HTERT RPE-1 (cell line): ENCODE measurements around the gene EMID1.
"Not testable (repeated sequence)": the region's sequence is repeated elsewhere in the genome, so short reads cannot be mapped to it uniquely, and the experiment has no call there.

Experiments
- in situ Hi-C: fragments of 300-500 bp; cut with MboI; formaldehyde crosslinking; loops from 4 replicates; pipeline ENCODE4 v1.14.3; 2020; ENCODE audit warnings: low sequenced_read_pairs

EMID1 gene

DNA sequence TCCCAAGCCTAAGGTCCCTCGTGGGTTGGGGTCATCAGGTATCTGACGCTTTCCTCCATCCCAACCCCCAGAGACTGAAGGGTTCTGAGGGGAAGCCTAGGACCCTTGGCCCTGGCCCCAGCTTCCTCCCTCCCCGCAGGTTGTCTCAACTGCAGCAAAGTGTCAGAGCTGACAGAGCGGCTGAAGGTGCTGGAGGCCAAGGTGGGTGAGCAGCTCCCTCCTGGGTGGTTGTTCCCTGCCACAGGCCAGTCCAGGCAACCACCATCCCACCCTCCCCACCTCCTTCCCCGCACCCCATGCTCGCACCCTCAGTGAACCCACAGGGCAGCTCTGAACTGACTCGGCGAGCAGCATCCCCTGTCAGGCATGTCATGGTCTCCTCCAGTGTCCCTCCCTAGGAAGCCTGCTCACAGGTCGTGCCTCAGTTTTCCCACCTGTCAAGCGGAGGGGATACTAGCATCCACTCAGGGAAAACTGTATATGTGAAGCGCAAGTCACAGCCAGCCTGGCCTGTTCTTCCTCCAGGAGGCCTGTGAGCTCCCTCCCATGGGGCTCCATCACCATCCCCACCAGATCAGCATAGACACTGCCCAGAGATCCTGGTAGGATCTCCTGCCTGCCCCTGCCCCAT, 20.8 kb downstream of the EMID1 start:
- in situ Hi-C loops, result no loop called here

DNA sequence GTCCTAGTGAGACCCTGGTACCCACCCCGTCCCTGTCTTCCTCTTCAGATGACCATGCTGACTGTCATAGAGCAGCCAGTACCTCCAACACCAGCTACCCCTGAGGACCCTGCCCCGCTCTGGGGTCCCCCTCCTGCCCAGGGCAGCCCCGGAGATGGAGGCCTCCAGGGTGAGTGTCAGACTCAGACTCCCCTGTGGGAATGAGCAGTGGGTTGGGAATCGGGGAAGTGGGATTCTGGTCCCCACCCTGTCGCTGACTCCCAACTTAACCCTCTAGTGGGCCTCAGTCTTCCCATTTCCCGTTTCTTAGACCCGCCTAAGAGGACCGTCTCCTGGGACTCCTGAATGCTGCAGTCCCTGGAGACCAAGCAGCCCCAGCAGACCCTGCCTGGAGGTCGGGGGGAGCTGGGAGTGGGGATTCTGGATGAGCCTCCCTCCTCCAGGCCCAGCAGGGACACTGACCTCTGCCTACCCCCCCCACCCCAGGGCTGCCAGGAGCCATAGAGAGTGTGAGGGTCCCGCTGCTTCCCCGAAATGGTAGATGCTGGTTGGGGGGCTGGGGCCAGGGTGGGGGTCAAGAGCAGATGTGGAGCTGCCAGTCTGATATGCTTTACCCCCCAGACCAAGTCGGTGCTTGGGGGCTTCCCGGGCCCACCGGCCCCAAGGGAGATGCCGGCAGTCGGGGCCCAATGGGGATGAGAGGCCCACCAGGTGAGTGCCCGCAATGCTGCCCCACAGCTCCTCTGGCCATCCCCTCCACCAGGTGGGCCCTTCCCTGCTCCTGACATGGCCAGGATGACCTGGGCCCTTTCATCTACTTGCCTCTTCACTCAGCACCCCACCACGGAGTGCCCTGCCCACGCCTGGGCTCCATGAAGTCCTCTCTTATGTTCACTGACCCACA, 25.5 kb downstream of the EMID1 start:
- in situ Hi-C loops, result no loop called here

GRCh38 chr22:29231971-29232959, 26.6 kb downstream of the EMID1 start:
- in situ Hi-C loops, result no loop called here

DNA sequence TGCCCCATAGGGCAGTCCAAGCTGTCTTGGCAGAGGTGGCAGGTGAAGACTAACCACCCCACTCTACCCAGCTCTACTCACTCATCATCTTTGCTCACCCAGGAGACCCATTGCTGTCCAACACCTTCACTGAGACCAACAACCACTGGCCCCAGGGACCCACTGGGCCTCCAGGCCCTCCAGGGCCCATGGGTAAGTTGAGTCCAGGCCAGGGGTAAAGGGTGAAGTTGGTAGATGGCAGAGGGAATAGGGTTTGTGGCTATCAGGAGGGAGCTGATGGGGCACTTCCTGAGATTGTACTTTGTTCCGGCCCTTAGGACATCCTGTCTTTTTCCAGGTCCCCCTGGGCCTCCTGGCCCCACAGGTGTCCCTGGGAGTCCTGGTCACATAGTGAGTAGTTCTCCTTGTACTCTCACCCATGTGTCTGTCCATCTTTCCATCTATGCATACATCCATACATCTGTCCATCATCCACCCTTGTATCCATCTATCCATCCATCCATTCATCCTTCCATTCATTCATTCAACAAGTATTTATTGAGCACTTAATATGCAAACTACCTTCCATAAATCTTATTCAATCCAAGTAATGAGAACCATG, 27.7 kb downstream of the EMID1 start:
- in situ Hi-C loops, result no loop called here

DNA sequence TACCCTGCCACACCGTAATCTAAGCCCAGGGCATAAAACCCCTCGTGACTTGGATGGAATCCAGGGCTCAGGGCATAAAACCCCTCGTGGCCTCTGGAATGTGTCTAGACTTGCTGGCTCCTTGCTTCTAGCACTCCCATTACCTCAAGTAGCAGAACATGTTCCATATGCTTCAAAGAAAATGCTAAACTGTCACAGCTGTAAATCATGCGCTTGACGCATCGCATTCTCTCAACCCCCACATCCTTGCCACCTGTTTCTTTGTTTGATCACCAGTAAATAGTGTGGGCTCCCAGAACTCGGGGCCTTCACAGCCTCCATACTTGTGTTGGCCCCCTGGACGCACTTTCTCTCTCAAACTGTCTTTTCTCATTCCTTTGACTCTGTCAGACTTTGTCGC, 34.8 kb downstream of the EMID1 start:
- in situ Hi-C loops, result not testable (repeated sequence)

DNA sequence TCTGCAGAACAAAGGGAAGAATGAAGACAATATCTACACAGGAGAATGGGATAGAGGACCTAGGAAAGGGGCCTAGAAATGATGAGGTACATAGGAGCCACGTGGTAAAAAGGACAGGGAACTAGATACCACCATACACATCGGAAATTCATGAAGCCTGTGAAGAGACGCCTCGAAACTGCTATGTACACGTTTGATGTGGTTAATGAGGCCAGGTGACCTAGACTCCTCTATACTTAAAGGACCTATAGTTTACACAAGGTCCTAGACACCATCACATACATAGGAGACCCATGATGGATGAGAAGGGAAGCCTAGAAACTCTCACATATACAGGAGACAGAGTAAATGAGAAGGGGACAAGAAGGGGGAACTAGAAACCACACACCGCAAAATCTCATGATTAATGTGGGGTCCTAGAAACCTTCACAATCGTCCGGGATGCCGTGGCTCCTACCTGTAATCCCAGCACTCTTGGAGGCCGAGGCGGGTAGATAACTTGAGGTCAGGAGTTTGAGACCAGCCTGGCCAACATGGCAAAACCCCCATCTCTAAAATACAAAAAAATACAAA, 38.3 kb downstream of the EMID1 start:
- in situ Hi-C loops, result no loop called here

GRCh38 chr22:29244785-29245625, 39.3 kb downstream of the EMID1 start:
- in situ Hi-C loops, result no loop called here

GRCh38 chr22:29245626-29246385, 40.1 kb downstream of the EMID1 start:
- in situ Hi-C loops, result no loop called here

GRCh38 chr22:29247891-29248290, 42.2 kb downstream of the EMID1 start:
- in situ Hi-C loops, result not testable (repeated sequence)

DNA sequence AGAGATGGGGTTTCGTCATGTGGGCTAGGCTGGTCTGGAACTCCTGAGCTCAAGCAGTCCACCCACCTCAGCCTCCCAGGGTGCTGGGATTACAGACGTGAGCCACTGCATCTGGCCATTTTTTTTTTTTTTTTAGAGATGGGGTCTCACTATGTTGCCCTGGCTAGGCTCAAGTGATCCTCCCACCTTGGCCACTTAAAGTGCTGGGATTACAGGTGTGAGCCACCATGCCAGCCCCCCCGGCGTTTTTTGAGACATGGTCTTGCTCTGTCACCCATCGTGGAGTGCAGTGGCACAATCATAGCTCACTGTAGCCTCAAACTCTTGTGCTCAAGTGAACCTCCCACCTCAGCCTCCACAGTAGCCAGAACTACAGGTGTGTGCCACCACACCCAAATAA, 45.6 kb downstream of the EMID1 start:
- in situ Hi-C loops, result no loop called here

DNA sequence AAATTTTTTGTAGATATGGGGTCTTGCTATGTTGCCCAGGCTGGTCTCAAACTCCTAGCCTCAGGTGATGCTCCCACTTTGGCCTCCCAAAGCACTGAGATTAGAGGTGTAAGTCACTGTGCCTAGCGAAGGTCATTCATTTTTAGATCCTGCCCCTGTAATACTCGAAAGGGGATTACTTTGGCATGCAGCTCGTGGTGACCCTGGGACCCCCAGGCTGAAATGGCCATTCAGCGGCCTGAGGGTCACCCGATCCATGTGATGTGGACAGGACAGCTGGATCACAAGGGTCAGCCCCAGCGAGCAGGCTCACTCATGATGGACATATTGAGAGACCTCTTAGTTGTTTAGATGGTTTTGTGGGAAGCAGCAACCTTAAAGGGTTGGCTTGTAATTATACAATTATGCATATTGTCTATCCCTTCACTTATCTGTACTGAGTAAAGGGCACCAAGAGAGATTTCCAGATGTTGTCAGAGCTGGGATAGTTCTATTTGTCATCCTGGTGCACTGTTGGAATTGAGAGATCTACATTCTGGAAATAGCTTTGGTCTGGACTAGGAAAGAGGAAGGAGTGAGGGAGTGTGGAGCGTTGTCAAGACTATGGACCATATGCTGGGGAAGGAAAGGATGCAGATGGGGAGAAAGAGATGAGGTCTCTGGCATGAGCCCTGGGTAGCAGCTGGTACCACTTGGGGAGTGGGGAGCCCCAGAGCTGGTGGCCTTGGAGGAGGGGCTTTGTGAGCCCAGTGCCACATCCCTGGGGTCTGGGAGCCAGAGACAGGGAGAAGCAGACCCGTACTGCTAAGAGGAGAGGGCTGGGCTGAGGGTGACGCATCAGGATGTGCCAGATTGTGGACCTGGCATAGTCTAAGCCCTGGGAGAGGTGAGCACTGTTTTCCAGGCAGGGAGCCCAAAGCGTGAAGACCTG, 46.5 kb downstream of the EMID1 start:
- in situ Hi-C loops, result no loop called here

GRCh38 chr22:29253561-29254285, 48.0 kb downstream of the EMID1 start:
- in situ Hi-C loops, result no loop called here

DNA sequence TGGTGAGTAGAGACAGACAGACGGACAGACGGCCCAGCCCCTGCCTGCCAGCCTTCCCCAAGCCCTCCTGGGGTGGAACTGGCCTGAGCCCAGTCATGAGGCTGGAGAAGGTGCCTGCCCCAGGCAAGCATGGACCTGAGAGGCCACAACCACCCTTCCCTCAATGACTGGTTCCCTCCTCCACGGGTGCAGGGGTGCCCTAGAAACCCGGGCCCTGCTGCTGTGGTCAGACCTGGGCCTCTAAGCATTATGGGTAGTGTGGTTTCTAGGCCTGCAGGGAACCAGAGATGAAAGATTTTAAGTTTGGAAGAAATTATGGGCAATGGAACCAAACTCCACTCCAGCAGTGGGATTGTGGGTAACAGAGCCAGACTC, 48.6 kb downstream of the EMID1 start:
- in situ Hi-C loops, result no loop called here

DNA sequence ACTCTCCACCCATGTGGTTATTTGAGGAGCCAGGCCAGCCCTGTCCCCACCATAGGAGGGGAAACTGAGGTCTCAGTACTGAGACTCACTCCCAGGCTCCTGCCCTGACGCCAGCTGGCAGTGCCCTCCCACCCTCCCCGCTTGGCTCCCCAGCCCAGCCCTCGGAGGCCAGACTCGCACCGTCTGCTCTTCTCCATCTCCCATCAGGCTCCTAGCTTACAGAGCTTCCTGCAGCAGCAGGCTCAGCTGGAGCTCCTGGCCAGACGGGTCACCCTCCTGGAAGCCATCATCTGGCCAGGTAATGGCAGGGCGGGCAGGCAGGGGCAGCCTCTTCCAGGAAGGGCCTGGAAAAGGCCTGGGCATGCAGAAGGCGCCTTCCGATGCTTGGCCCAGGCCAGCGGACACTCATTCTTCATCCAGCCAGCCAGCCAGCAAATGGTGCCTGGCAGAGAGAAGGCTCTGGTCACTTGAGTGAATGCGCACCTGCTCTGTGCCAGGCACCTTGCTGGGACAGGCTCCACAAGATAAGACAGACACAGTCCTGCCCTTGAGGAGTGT, 49.4 kb downstream of the EMID1 start:
- in situ Hi-C loops, result no loop called here

DNA sequence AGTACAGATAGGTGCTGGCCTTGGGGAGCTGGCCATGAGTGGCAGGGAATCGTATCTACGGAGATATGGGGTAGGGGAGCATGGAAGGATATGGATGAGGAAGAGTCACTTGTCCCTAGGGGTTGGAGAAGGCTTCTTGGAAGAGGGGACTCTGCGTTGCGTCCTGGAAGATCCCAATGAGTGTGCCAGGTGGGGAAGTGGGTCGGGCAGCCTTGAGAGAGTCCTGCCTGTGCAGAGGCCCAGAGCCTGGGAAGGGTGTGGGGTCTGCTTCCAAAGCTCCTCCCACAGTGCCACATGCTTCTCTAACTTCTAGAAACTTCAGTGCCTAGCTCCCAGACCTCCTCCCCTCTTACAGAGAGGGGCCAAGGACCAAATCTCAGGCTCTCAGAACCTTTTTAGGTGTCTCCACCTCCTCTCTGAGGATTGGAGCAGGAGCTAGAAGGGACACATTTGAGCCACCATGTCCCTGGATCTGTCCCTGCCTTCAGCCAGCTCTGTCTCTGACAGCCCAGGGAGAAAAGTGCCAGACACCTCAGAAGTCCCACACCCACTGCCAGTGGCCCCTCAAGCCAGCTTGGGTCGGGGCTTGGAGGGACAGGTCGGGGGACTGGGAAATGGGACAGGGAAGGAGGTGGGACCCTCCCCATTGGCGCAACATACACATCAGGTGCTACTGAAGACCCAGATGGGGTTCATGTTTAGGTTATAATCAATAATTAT, 51.1 kb downstream of the EMID1 start:
- in situ Hi-C loops, result no loop called here

GRCh38 chr22:29257751-29258181, 52.1 kb downstream of the EMID1 start:
- in situ Hi-C loops, result no loop called here
